Peyer's patch (tissue), 4 donors: ENCODE results near the gene VAV2.

Source experiments
- CTCF ChIP-seq, 6 experiments: fragments of 450-650 bp in 4 of 6; fragments of 200-600 bp in 2 of 6; sonication (generic) in 1 of 6; IDR thresholded peaks; one replicate each; pipeline ENCODE4 v1.5.1; 2017 to 2019; ENCODE audit warnings: antibody characterized with exemption in 6 of 6, mild to moderate bottlenecking in 3 of 6, moderate library complexity in 1 of 6
- POLR2A ChIP-seq, 2 donors: fragments of 450-650 bp; IDR thresholded peaks; one replicate each; pipeline ENCODE4 v1.5.1; 2017; ENCODE audit warnings: antibody characterized with exemption in 2 of 2, mild to moderate bottlenecking in 2 of 2, moderate library complexity in 2 of 2

GRCh38 chr9:133786907-133787753 is 205.0 kb downstream of the VAV2 start:
- no peak for TF ChIP-seq CTCF (IDR thresholded peaks at IDR 0.05)
- TF ChIP-seq POLR2A (IDR thresholded peaks at IDR 0.05), result no peak
